Skeletal muscle satellite cell (primary cell): ENCODE measurements around the gene WDR76. TPM values are rescaled to one million over a fixed set of nuclear protein-coding genes. Genes with fewer than 3 reads are reported as not detected.

ENCODE experiments used
- small RNA-seq: library from RNA; depleted of rRNA; stranded (forward); fragments of <200 nt; gene quantifications from one replicate; pipeline ENCODE3, GENCODE V24; 2012

WDR76 gene

Small RNA genes within 50 kb of the gene (small RNA-seq; reads per million reads assigned to genes)
- gene MIR1282 (not detected), gene RF00019 (not detected)
